GM15510 (cell line): Measurements from ENCODE around the gene GORASP2.

Experiments
- POLR2A ChIP-seq: IDR thresholded peaks from 3 replicates; pipeline ENCODE4 v1.6.1; 2011; ENCODE audit warnings: borderline replicate concordance; ENCODE audit not compliant: insufficient read length; ENCODE audit errors: extremely low read depth

GORASP2 gene

DNA sequence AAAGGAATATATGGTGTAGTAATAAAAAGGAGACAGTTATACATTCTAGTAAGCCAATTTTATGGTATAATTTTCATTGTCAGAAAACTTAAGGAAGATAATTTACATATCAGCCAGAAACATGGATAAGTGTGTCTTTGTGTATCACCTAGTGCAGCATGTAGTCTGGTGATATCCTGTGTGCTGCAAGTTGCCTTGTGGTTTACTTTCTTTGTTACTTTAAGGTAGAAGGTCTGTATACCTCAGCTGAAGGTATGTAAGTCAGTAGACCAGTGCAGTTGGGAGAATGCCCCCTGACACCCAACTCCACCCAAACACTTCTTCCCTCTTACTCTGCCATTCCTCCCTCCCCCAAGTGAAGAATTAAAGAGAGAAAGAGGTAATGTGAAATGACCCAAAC, 11.0 kb downstream of the GORASP2 start:
- TF ChIP-seq POLR2A: no peak

DNA sequence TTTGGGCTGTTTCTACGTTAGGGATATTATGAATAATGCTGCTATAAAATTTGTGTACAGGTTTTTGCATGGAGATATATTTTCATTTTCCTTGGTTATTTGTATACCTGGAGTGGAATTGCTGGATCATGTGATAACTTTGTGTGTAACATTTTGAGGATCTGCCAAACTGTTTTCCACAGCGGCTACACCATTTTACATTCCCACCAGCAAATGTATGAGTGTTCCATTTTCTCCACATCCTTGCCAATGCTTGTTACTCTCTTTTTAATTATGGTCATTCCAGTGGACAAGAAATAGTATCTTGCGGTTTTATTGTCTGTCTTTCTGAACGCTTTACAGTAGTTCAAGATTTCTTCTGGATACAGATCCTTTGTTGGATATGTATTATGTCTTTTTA, 13.6 kb downstream of the GORASP2 start:
- no peak for TF ChIP-seq POLR2A

DNA sequence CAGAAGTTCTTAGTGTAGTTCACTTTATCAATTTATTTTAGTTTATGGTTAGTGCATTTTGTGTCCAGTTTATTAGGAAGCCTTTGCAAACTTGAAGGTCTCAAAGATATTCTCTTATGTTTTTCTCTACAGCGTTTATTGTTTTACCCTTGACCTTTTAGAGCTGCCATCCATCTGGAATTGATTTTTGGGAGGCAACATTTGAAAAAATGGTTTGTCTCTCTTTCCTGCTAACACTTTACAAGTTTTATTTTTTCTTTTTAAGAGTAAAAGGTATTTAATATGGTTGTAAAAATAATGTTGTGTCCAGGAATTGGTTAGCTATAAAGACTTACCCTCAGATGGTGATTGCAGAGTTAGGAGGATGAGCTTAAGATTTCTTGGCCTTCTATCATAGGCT, 14.0 kb downstream of the GORASP2 start:
- no peak for TF ChIP-seq POLR2A

DNA sequence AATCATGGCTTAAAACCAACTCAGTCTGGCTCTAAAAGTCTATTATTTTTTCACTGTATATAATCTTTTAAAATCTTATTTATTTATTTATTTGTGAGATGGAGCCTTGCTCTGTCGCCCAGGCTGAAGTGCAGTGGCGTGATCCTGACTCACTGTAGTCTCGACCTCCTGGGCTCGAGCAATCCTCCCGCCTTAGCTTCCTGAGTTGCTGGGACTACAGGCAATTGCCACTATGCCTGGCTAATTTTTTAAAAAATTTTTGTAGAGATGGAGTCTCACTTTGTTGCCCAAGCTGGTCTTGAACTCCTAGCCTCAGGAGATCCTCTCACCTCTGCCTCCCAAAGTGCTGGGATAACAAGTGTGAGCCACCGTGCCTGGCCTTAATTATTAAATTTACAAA, 14.5 kb downstream of the GORASP2 start:
- no peak for TF ChIP-seq POLR2A

DNA sequence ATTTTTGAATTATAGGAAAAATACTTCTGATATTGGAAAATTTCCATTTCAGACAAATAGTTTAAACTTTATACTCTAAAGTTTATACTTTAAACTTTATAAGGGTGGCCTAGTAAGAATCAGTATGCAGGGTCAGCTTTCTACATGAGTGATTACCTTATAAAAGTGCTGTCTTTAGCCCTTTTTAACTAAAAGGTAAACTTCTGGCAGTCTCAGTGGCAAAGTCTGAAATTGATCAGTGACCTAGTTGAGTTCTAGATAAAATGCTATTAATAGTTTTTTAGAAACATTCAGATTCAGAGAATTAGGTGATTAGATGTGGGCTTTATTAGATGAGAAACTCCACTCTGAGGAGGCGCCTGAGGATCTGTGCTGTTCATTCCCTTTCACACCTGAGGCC, 15.5 kb downstream of the GORASP2 start:
- TF ChIP-seq POLR2A: no peak

DNA sequence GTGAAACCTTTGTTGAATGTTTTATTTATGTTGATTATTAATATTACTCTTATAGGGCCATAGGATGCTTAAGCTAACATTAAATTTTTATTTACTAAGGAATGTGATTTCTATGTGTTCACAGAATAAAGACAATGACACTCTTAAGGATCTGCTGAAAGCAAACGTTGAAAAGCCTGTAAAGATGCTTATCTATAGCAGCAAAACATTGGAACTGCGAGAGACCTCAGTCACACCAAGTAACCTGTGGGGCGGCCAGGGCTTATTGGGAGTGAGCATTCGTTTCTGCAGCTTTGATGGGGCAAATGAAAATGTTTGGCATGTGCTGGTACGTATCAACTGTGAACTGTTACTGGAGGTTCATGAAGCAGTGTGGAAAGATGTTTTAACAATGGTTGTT, 20.4 kb downstream of the GORASP2 start:
- no peak for TF ChIP-seq POLR2A

DNA sequence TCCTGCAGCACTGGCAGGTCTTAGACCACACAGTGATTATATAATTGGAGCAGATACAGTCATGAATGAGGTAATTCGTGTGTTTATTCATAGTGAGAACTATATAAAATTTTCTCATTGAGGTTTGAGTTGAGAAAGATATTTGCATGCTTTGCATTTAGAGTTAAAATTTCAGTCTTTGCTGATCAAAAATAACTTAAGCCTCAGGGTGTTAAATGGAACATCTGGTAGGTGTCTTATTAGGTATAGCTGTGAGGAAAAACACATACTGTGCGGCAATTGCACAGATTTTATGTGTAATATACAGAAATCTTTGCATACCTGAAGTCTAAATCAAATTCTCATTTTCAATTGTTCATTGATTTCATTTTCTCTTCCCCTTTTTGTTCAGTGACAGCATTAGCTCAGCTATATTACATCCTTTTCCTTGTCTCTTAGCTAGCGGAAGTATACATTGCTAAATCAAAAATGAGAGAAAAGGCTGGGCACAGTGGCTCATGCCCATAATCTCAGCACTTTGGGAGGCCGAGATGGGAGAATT, 21.2 kb downstream of the GORASP2 start:
- no peak for TF ChIP-seq POLR2A

DNA sequence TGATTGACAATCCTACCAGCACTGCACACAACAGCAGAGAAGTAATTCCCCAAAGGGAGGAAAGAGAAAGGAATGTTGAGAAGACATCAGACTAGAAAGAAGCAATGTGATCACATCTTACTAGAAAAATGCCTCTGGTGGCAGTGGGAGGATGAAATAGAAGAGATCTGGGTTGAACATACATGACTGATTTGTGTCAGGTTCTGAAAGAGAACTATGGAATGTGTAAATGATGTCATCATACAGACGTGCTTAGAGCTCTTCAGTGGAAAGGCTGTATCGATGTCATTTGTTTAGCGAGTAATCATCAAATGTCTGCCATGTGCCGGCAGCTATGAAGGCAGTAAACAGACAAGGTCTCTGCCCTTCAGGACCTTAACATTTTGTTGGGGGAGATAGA, 24.9 kb downstream of the GORASP2 start:
- no peak for TF ChIP-seq POLR2A

DNA sequence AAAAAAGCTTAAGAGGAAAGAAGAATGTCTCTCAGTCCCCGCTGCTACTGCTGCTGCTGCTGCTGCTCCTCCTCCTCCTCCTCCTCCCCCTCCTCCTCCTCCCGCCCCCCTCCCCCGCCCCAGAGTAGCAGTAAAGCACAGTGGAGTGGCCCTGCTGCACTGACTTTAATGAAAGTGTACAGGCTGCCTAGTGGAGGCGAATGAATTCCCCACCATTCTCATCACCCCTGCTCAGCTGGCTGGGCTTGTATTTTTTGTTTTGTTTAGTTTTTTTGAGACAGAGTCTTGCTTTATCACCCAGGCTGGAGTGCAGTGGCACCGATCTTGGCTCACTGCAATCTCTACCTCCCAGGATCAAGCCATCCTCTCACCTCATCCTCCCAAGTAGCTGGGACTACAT, 34.3 kb downstream of the GORASP2 start:
- no peak for TF ChIP-seq POLR2A

DNA sequence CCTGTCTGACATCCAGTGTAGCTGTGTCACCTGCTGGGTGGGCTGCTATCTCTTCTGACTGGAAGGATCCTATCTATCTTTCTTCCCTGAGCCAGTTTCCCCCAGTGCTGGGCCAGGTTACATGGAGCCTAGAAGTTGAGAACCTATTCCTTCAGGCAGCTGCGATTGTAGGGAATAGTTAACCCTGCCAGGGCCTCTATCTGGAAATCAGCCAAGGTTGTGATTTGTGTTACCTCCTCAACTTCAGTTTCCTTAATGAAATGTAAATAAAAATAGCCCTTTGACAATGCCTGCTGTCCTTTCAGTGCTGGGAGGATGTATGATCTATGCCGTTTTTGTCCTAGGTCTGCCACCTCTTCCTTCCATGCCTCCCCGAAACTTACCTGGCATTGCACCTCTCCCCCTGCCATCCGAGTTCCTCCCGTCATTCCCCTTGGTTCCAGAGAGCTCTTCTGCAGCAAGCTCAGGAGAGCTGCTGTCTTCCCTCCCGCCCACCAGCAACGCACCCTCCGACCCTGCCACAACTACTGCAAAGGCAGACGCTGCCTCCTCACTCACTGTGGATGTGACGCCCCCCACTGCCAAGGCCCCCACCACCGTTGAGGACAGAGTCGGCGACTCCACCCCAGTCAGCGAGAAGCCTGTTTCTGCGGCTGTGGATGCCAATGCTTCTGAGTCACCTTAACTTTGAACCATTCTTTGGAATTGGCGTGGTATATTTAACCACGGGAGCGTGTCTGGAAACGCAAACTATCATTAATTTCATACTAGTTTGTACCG, 36.6 kb downstream of the GORASP2 start:
- TF ChIP-seq POLR2A: no peak

DNA sequence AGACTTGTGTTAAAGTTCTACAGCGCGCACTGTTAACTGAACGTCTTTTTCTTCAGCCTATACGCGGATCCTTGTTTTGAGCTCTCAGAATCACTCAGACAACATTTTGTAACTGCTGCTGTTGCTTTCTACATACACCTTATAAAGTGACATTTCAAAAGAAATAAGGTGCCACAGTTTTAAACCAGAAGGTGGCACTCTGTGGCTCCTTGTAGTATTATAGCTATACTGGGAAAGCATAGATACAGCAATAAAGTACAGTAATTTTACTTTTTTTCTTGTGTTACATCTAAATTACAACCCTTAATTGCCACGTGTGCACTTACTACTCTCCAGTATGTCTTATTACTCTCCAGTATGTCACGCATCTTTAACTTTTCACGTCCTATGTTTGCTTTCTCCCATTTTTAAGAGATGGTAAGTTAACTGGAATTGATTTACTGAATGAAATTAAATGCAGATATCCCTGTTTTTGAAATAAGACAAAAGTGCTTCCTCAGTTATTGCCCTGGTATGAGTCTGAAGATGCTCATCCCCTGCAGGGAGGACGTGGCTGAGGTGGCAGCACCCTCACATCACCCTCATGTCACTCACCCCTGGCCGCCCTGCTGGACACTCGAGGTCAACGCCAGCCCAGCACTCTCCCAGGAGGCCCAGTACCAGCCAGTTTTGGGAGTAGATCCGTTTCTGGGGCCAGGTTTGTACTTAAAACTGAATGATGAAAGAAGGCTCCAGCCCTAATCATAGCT, 37.8 kb downstream of the GORASP2 start:
- no peak for TF ChIP-seq POLR2A

DNA sequence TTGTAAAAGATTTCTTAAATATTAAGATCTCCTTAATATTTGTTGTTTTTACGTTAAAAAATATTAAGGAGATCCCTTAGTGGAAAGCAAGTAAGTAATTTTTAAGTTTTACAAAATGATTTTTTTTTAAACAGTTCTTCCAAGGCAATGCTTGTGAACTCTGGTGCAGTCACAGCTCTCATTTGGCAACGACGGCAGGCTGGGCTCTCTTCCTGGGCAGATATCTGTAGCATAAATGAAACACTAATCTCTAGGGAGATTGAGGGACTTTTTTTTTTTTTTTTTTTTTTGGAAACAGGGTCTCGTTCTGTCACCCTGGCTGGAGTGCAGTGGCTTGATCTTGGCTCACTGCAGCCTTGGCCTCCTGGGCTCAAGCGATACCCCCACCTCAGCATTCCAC, 38.5 kb downstream of the GORASP2 start:
- no peak for TF ChIP-seq POLR2A

DNA sequence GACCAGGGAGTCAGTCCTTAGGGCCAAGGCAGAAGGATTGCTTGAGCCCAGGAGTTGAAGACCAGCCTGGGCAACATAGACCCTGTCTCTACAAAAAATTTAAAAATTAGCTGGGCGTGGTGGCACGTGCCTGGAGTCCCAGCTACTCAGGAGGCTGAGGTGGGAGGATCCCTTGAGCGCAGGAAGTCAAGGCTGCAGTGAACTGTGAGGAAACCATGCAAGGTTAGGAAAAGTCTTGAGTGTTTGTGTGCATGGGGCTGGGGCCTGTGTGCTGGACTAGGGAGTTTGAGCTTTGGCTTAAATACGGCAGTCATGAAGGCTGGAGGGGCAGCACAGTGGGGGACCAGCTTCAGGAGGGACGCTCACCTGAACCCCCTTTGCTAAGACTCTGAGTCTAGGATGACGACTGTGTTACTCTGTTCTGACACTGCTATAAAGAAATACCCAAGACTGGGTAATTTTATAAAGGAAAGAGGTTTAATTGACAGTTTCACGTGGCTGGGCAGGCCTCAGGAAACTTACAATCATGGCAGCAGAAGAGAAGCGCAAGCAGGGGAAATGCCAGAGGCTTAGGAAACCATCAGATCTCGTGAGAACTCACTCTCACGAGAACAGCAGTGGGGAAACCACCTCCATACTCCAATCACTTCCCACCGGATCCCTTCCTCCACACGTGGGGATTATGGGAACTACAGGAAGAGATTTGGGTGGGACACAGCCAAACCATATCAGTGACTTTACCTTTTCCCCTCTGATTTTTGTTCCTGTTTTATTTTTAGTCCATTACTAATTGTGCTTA, 39.4 kb downstream of the GORASP2 start:
- TF ChIP-seq POLR2A: no peak

DNA sequence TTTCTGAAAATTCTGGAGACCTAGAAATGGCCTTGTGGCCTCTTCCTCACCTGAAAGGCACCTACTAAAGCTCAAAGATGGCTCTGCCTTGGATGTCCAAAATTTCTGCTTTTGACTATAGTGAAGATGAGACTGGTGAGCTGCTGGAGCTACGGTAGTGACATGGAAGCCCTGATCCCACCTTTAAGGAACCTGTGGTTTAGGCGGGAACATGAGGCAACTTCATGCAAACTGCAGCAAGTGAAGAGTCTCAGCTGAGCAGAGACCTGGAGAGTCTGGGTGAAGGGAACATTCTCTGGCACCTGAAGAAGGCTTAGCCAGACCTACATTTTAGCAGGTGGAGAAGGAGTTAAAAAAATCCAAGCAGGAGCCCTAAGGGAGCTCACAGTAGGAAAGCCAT, 40.0 kb downstream of the GORASP2 start:
- no peak for TF ChIP-seq POLR2A
